Measurements from ENCODE around the gene MIER2.

MIER2 gene

GRCh38 chr19:330503-330902 lies 14.1 kb downstream of the MIER2 start:
- DNase-seq (ENCODE audit: low read depth) = no peak

DNA sequence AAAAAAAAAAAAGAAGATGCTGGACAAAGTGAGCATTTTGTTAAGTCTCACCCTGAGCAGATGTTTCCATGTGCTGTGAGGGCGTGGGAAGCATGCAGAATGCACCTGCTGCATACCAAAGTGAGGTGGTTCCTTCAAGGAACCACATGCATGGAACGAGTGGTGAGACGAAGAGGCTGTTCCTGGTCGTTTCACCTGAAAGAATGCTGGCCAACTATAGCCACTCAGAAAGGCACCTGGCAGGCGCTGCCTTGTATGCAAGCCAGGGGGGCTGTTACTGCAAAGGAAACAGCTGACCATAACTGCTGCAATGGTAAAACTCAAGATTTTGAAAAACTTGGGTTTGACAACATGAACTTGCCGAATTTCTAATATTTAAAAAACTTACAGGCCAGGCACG lies 14.7 kb downstream of the MIER2 start:
- DNase-seq (ENCODE audit: low read depth) = no peak

- DNase-seq (ENCODE audit: low read depth) = no peak
These were observed 16.5 kb downstream of the MIER2 start for GRCh38 chr19:328025-328505.

GRCh38 chr19:327291-328024 lies 17.1 kb downstream of the MIER2 start:
- no peak for DNase-seq (ENCODE audit: low read depth)

DNA sequence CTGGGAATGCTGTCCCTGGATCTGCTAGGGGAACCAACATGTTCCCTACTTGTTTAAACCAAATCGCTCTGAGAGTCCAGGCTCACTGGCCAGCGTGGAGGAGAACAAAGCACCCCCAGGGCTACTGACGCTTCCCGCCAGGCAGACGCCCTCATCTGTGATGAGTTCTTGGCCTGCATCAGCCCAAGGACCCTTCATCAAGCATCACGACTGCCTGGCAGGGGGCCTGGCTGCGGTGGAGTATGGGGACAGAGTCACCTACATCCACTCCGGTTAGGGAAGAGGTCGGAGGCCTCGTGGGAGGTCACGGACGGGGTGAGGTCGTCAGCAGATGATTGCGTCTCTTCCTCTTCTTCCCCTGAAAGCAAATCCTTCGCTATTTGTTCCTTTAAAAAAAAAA lies 17.7 kb downstream of the MIER2 start:
- no peak for DNase-seq (ENCODE audit: low read depth)

DNA sequence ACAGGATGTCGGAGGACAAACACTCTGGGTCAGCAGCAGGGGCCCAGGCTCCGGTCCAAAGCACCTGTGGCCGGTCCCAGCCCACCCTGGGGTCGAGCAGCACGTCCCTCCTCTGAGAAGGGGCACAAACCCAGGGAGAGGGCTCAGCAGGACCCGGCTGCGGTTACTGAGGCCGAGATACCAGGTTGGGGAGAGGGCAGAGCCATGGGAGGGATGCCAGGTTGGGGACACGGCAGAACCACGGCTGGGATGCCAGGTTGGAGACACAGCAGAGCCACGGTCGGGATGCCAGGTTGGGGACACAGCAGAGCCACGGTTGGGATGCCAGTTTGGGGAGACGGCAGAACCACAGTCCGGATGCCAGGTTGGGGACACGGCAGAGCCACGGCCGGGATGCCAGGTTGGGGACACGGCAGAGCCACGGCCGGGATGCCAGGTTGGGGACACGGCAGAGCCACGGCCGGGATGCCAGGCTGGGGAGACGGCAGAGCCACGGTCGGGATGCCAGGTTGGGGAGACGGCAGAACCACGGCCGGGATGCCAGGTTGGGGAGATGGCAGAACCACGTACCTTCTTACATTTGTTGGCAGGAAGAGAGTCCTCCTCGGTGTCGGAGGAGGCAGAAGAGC lies 18.5 kb downstream of the MIER2 start:
- no peak for DNase-seq (ENCODE audit: low read depth)

GRCh38 chr19:325173-325936 lies 19.2 kb downstream of the MIER2 start:
- DNase-seq (ENCODE audit: low read depth) = no peak

DNA sequence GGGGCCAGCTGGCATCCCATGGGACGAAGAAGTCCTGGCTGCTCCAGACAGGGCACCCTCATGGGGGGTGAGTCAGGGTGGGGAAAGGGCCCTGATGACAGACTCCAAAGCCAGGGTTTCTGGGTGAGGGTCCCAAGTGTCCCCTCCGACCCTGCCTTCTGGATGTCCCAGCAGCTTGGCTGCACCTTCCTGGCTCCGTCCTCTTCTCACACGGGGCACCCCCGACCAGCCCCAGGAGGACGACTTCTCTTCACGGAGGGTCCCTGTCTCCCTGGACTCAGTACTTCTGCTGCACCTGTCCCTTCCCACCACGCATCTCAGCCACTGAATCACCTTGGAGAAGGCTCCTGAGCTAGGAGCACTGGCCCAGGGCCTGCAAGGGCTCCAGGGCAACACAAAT lies 19.9 kb downstream of the MIER2 start:
- DNase-seq (ENCODE audit: low read depth) = no peak

GRCh38 chr19:322616-323015 lies 22.0 kb downstream of the MIER2 start:
- DNase-seq (ENCODE audit: low read depth) = no peak

DNA sequence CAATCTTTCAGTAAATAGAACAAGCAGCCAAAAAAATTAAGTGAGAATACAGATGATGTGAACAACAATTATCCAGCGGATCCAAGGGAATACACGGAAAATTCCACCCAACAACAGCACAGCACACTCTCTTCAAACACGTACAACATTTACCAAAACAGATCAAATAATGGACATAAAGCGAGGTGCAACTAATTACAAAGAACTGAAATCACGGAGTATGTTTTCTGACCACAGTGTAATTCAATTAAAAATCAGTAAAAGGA lies 26.2 kb downstream of the MIER2 start:
- DNase-seq (ENCODE audit: low read depth) = no peak

GRCh38 chr19:317710-318508 lies 26.7 kb downstream of the MIER2 start:
- DNase-seq (ENCODE audit: low read depth) = no peak

- no peak for DNase-seq (ENCODE audit: low read depth)
These were observed 28.8 kb downstream of the MIER2 start for GRCh38 chr19:315811-316210.

DNA sequence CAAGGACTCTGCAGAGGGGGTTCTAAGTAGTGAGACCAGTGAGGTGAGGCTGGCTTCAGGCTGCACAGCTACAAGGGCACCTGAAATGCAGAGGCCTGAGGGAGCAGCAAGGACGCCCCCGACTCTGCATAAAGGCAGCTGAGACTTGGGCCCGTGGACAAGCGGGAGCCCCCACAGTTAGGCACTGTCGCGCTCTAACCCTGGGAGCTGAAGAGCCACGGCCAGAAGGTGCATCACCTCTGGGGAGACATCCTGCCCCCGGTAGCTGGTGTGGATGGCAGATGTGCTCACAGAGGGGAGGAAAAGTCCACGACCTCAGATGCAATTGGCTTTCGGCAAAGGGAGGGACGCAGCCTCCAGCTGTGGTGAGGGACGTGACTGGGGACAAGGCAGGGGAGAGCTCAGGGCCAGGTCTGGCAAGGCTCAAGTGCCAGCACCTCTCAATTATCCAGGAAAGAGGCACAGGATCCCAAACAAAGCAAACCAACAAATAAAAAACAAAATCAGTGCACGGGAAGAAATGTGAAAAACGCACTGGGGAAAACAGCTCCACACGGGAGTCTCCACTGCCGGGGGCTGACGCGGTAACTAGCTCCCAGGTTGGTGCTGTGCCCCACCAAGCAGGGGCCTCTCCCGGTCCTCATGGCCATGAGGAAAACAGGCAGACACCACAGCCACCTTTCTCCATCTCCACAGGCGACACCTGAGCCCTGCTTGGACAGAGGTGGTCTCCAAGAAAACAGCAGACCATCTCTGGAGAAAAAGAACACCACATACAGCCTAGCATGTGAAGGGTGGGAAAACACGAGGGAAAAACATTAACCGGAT lies 30.4 kb downstream of the MIER2 start:
- no peak for DNase-seq (ENCODE audit: low read depth)

GRCh38 chr19:313169-313987 lies 31.2 kb downstream of the MIER2 start:
- DNase-seq (ENCODE audit: low read depth) = no peak

DNA sequence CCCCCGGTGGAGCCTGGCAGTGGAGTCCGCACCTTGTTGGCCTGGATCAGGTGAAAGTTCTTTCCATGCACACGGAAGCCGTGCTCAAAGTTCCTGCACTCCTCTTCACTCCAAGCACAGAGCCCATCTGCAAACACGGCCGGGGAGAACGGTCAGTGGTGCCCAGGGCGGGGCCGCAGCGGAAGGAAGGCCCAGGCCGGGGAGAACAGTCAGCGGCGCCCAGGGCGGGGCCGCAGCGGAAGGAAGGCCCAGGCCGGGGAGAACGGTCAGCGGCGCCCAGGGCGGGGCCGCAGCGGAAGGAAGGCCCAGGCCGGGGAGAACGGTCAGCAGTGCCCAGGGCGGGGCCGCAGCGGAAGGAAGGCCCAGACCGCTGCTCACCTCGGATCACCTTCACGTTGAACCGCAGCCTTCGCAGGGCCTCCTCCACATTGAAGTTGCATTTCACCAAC lies 32.8 kb downstream of the MIER2 start:
- DNase-seq (ENCODE audit: low read depth) = no peak

- no peak for DNase-seq (ENCODE audit: low read depth)
These were observed 33.7 kb downstream of the MIER2 start for GRCh38 chr19:310781-311496.

- DNase-seq (ENCODE audit: low read depth) = no peak
These were observed 34.4 kb downstream of the MIER2 start for GRCh38 chr19:310141-310651.

DNA sequence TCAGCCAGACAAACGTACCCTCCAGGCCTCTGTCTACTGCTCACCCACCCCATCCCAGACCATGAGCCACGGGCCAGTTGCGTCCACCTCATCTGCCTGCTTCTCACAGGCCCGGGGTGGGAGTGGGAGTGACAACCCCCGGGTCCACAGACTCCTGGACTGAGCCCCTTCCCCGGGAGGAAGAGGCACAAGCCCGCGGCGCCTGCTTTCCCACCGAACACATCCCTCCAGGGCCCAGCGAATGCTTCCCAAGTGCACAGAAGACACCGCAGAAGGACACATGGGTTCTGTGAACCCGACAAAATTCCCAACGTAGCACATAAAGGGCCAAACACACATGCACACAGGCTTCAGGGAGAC lies 35.4 kb downstream of the MIER2 start:
- DNase-seq (ENCODE audit: low read depth) = no peak

- no peak for DNase-seq (ENCODE audit: low read depth)
These were observed 36.0 kb downstream of the MIER2 start for GRCh38 chr19:308471-309205.
